IMR-90 (cell line): ENCODE measurements around the gene PLEKHH1. TPM values are rescaled to one million over a fixed set of nuclear protein-coding genes. Genes with fewer than 3 reads are reported as not detected.

Experiments
- ATAC-seq: fragments of 200-7000 bp; cut with Tn5 transposase; 2 replicates; pipeline ENCODE4 v1.9.1; 2020; ENCODE audit warnings: low read depth, mild to moderate bottlenecking, moderate library complexity
- BruUV-seq: library from RNA; stranded (reverse); fragments of 400-500 nt; replicated peaks from 2 replicates; lab custom pipeline; 2021; lab: Mats Ljungman, UMichigan
- CTCF ChIA-PET: fragments of 300-600 bp; formaldehyde crosslinking; extraction: SDS; loops from one replicate; lab custom pipeline; 2021; ENCODE audit warnings: antibody characterized with exemption; lab: Yijun Ruan, JAX
- POLR2A ChIA-PET: fragments of 300-600 bp; sonication (Branson Sonifier 250); formaldehyde crosslinking; loops from one replicate; lab custom pipeline; 2022; ENCODE audit warnings: antibody characterized with exemption; ENCODE audit not compliant: unreplicated experiment; lab: Charles Lee
- DNase-seq: peaks from one replicate; pipeline ENCODE4 v3.0.0; 2013
- H2AFZ ChIP-seq: replicated peaks from 2 replicates; pipeline ENCODE3; 2013; ENCODE audit warnings: low read length, mild to moderate bottlenecking; ENCODE audit not compliant: poor library complexity
- H2AK5ac ChIP-seq: 2 replicates; pipeline ENCODE4 v1.6.1; 2013; ENCODE audit warnings: low read depth, low read length, inconsistent platforms
- H2AK9ac ChIP-seq: replicated peaks from 2 replicates; pipeline ENCODE3; 2013; ENCODE audit warnings: mild to moderate bottlenecking, low read depth, low read length, moderate library complexity; ENCODE audit not compliant: poor library complexity
- H2BK120ac ChIP-seq: 2 replicates; pipeline ENCODE4 v1.6.1; 2013; ENCODE audit warnings: low read depth, low read length, inconsistent platforms
- H2BK15ac ChIP-seq: 3 replicates; pipeline ENCODE4 v1.6.1; 2013; ENCODE audit warnings: low read depth, low read length, inconsistent platforms
- H2BK20ac ChIP-seq: 2 replicates; pipeline ENCODE4 v1.6.1; 2013; ENCODE audit warnings: low read depth, mild to moderate bottlenecking, inconsistent platforms, low read length, moderate library complexity
- H2BK5ac ChIP-seq: 2 replicates; pipeline ENCODE4 v1.6.1; 2013; ENCODE audit warnings: mild to moderate bottlenecking, low read depth, low read length, inconsistent platforms; ENCODE audit not compliant: poor library complexity, severe bottlenecking
- H3K14ac ChIP-seq: replicated peaks from 2 replicates; pipeline ENCODE4 v1.6.1; 2013; ENCODE audit warnings: low read depth, low read length, inconsistent platforms
- H3K18ac ChIP-seq: 2 replicates; pipeline ENCODE4 v1.6.1; 2013; ENCODE audit warnings: low read depth, low read length, control low read depth
- H3K23ac ChIP-seq: 2 replicates; pipeline ENCODE4 v1.6.1; 2013; ENCODE audit warnings: low read depth, low read length, inconsistent platforms
- H3K27ac ChIP-seq: 2 replicates; pipeline ENCODE4 v1.5.1; 2013; ENCODE audit warnings: mild to moderate bottlenecking, control low read depth, low read length; ENCODE audit not compliant: insufficient read depth
- H3K27me3 ChIP-seq: 2 replicates; pipeline ENCODE4 v1.6.1; 2013; ENCODE audit warnings: low read length; ENCODE audit not compliant: control insufficient read depth, insufficient read depth
- H3K36me3 ChIP-seq: 2 replicates; pipeline ENCODE4 v1.6.1; 2013; ENCODE audit warnings: low read length, mixed read lengths; ENCODE audit not compliant: control insufficient read depth, insufficient read depth
- H3K4ac ChIP-seq: 2 replicates; pipeline ENCODE4 v1.6.1; 2013; ENCODE audit warnings: low read depth, low read length, inconsistent platforms
- H3K4me1 ChIP-seq: 2 replicates; pipeline ENCODE4 v1.6.1; 2013; ENCODE audit warnings: low read length, mixed read lengths; ENCODE audit not compliant: control insufficient read depth, insufficient read depth
- H3K4me2 ChIP-seq: 2 replicates; pipeline ENCODE4 v1.6.1; 2013; ENCODE audit warnings: low read depth, mild to moderate bottlenecking, control low read depth, low read length, moderate library complexity
- H3K4me3 ChIP-seq: 2 replicates; pipeline ENCODE4 v1.5.1; 2013; ENCODE audit warnings: low read depth, mild to moderate bottlenecking, control low read depth, low read length, moderate library complexity; ENCODE audit not compliant: insufficient read depth
- H3K56ac ChIP-seq: 2 replicates; pipeline ENCODE4 v1.6.1; 2013; ENCODE audit warnings: low read length, inconsistent platforms; ENCODE audit not compliant: insufficient read depth; ENCODE audit errors: extremely low read depth
- H3K79me1 ChIP-seq, 2 experiments: 2 replicates each; pipeline ENCODE4 v1.6.1; 2013; ENCODE audit warnings: low read length in 2 of 2, inconsistent platforms in 1 of 2, low read depth in 1 of 2
- H3K9ac ChIP-seq: 2 replicates; pipeline ENCODE4 v1.6.1; 2013; ENCODE audit warnings: low read depth, low read length, control low read depth
- H3K9me1 ChIP-seq: 2 replicates; pipeline ENCODE4 v1.6.1; 2013; ENCODE audit warnings: low read length, inconsistent platforms; ENCODE audit not compliant: insufficient read depth
- H3K9me3 ChIP-seq: 2 replicates; pipeline ENCODE4 v1.6.1; 2013; ENCODE audit warnings: low read length; ENCODE audit not compliant: control insufficient read depth, insufficient read depth
- H4K20me1 ChIP-seq: 2 replicates; pipeline ENCODE4 v1.6.1; 2013; ENCODE audit warnings: low read length, inconsistent platforms; ENCODE audit not compliant: insufficient read depth
- H4K5ac ChIP-seq: 2 replicates; pipeline ENCODE4 v1.6.1; 2013; ENCODE audit warnings: mild to moderate bottlenecking, low read depth, low read length, control low read depth
- H4K8ac ChIP-seq, 2 experiments: 2 replicates each; pipeline ENCODE4 v1.6.1; 2013; ENCODE audit warnings: low read depth in 2 of 2, low read length in 2 of 2, control low read depth in 1 of 2, inconsistent platforms in 1 of 2
- H4K91ac ChIP-seq: 2 replicates; pipeline ENCODE4 v1.6.1; 2013; ENCODE audit warnings: low read depth, low read length, inconsistent platforms; ENCODE audit not compliant: insufficient read depth
- FOS ChIP-seq: fragments of 150-350 bp; IDR thresholded peaks from 2 replicates; pipeline ENCODE4 v1.6.1; 2016; ENCODE audit warnings: low read depth, low read length
- MXI1 ChIP-seq: IDR thresholded peaks from 2 replicates; pipeline ENCODE4 v1.6.1; 2012; ENCODE audit warnings: low read depth, mild to moderate bottlenecking, low read length, moderate library complexity, borderline replicate concordance
- WGBS, 2 experiments: methylation state at CpG; one replicate each; pipeline versions ENCODE4 v1.1.5 to v1.1.7; 2013; ENCODE audit warnings: missing lambda C conversion rate in 2 of 2; ENCODE audit not compliant: insufficient read length in 1 of 2; ENCODE audit errors: extremely low coverage in 2 of 2; 5-methylcytosine and 5-hydroxymethylcytosine counted together
- dilution Hi-C: fragments of 300-500 bp; cut with HindIII; formaldehyde crosslinking; loops from one replicate; pipeline ENCODE4 v1.14.3; 2018; ENCODE audit warnings: low sequenced_read_pairs; ENCODE audit not compliant: unreplicated experiment
- in situ Hi-C: fragments of 300-500 bp; cut with MboI; formaldehyde crosslinking; loops from 3 replicates; pipeline ENCODE4 v1.14.3; 2019; ENCODE audit warnings: low sequenced_read_pairs, inconsistent platforms, mixed read lengths
- intact Hi-C: fragments of 100-400 bp; cut with micrococcal nuclease; formaldehyde crosslinking; loops from 2 replicates; pipeline ENCODE4 v1.10.0; 2022
- polyA plus RNA-seq, 3 experiments: library from polyadenylated mRNA; depleted of rRNA; stranded (reverse); fragments of >200 nt; gene quantifications; 2 replicates each; pipeline ENCODE4 v1.2.3, GENCODE V29; 2012; ENCODE audit warnings: low replicate concordance in 1 of 3
- total RNA-seq: library from RNA; depleted of rRNA; stranded (reverse); fragments of >200 nt; gene quantifications from 2 replicates; pipeline ENCODE4 v1.2.3, GENCODE V29; 2012
- TF ChIP-seq, protein P1 (sequence below): conservative IDR thresholded peaks from 2 replicates; pipeline ENCODE4 v1.5.1; 2012; ENCODE audit warnings: mild to moderate bottlenecking, low read depth, low read length, improper control_type of control experiment

The PLEKHH1 gene
- total and polyA plus RNA-seq, 2 of the 4 experiments (the other 2 are of a cell fraction) = under 0.01 to 0.34 TPM

DNA sequence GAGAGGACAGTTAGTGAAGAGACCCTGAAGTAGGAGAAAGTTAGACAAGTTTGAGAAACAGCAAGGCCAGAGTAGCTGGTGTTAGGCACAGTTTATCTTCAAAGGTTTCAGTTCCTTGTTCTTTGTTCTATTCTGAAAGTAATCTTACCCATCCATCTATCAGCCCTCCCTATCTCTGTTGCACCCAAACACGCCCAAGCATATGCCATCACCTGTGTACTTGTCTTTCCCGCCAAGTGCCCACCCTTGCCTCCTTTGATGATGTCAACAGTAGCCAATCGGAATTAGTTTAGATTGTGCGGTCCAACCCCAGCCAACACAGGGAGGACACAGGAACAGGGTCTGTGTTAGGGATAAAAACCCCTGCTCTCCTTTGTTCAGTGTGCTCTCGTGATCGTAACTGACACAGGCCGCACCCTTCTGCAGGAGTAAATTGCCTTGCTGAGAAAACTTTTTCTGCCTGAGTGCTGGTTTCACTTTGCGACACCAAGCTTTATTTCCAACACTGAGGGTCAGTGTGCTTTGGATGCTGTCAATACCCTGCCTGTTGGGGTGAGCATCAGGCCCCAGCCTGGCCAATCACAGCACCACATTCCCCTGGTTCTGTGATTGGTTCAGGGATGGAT lies 39.9 kb upstream of the PLEKHH1 start:
- H2AK9ac ChIP-seq = no peak overlapping the region
- TF ChIP-seq, protein P1, sequence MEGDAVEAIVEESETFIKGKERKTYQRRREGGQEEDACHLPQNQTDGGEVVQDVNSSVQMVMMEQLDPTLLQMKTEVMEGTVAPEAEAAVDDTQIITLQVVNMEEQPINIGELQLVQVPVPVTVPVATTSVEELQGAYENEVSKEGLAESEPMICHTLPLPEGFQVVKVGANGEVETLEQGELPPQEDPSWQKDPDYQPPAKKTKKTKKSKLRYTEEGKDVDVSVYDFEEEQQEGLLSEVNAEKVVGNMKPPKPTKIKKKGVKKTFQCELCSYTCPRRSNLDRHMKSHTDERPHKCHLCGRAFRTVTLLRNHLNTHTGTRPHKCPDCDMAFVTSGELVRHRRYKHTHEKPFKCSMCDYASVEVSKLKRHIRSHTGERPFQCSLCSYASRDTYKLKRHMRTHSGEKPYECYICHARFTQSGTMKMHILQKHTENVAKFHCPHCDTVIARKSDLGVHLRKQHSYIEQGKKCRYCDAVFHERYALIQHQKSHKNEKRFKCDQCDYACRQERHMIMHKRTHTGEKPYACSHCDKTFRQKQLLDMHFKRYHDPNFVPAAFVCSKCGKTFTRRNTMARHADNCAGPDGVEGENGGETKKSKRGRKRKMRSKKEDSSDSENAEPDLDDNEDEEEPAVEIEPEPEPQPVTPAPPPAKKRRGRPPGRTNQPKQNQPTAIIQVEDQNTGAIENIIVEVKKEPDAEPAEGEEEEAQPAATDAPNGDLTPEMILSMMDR = no peak
- TF ChIP-seq MXI1 = no peak
- no peak for TF ChIP-seq FOS
- no peak overlapping the region for H3K14ac ChIP-seq
- no peak overlapping the region for H2BK120ac ChIP-seq
- H4K91ac ChIP-seq = no peak overlapping the region
- H3K18ac ChIP-seq = no peak overlapping the region
- no peak overlapping the region for H3K27ac ChIP-seq
- BruUV-seq = no TSS peak
- H2BK15ac ChIP-seq = no peak overlapping the region
- no peak overlapping the region for H4K5ac ChIP-seq
- peaks cover 9% of the 10 kb centered on the region for H3K9me3 ChIP-seq
- WGBS, 2 experiments = 100% methylated on average over 1 of the region's 8 CpGs; no CpG with 5 or more reads in 1 of the 2 experiments
- H3K36me3 ChIP-seq = no peaks in the 10 kb centered on the region
- no peak for DNase-seq
- dilution Hi-C loops = no loop called here
- H3K4me1 ChIP-seq = no peaks in the 10 kb centered on the region
- no peak overlapping the region for H2BK20ac ChIP-seq
- intact Hi-C loops = no loop called here
- H4K8ac ChIP-seq = no peak overlapping the region
- CTCF ChIA-PET = no interaction called here
- POLR2A ChIA-PET = no interaction called here
- H3K4me2 ChIP-seq = no peak overlapping the region
- no peaks in the 10 kb centered on the region for H3K9me1 ChIP-seq
- ATAC-seq = no peak
- H3K27me3 ChIP-seq = peaks cover 20% of the 10 kb centered on the region; the same call in 1 of the 2 replicates
- H3K4ac ChIP-seq = no peak overlapping the region
- no peaks in the 10 kb centered on the region for H3K79me1 ChIP-seq
- in situ Hi-C loops = no loop called here
- no peak overlapping the region for H3K23ac ChIP-seq
- H3K9ac ChIP-seq = no peak overlapping the region
- H3K56ac ChIP-seq = no peak overlapping the region
- H2AFZ ChIP-seq = no peak overlapping the region
- H4K20me1 ChIP-seq = no peaks in the 10 kb centered on the region
- H3K4me3 ChIP-seq = no peak overlapping the region
- H2BK5ac ChIP-seq = no peak overlapping the region
- no peak overlapping the region for H2AK5ac ChIP-seq
